K562 (cell line): ENCODE measurements around the gene PEAR1. TPM values are rescaled to one million over a fixed set of nuclear protein-coding genes. Genes with fewer than 3 reads are reported as not detected.

Experiments used
- ATAC-seq: fragments of 200-7000 bp; cut with Tn5 transposase; 3 replicates; pipeline ENCODE4 v1.9.1; 2020; ENCODE audit warnings: moderate library complexity
- BruUV-seq: library from RNA; stranded (reverse); fragments of 400-500 nt; replicated peaks from 2 replicates; lab custom pipeline; 2021; lab: Mats Ljungman, UMichigan
- CTCF ChIA-PET: fragments of 300-600 bp; formaldehyde crosslinking; extraction: SDS; loops from one replicate; lab custom pipeline; 2021; ENCODE audit warnings: low intra/inter-chr PET ratio; lab: Yijun Ruan, JAX
- POLR2A ChIA-PET: fragments of 300-600, 350-650 bp; sonication (Branson Sonifier 250); formaldehyde crosslinking; extraction: SDS; loops from one replicate; lab custom pipeline; 2021; ENCODE audit warnings: antibody characterized with exemption, inconsistent platforms; lab: Yijun Ruan, JAX
- DNase-seq, 4 experiments: peaks; one replicate each; pipeline versions ENCODE4 v3.0.0 to v3.0.0-alpha.2; 2011 to 2018; ENCODE audit warnings: low spot score in 3 of 4, mixed read lengths in 3 of 4; ENCODE audit errors: extremely low read depth in 1 of 4
- FAIRE-seq: peaks from 2 replicates; lab custom pipeline; 2011; peaks lifted over from hg19 to GRCh38; lab: Jason Lieb, UNC
- H2AFZ ChIP-seq: 2 replicates; pipeline ENCODE4 v1.6.0; 2011; ENCODE audit warnings: low read depth, low read length, control low read depth, inconsistent platforms
- H3K27ac ChIP-seq: fragments of 200-600 bp; 3 replicates; pipeline ENCODE4 v1.8.0; 2011; ENCODE audit warnings: low read depth, mild to moderate bottlenecking, control low read depth, inconsistent platforms, low read length, moderate library complexity, mixed read lengths; ENCODE audit errors: extremely low read depth
- H3K27me3 ChIP-seq, 2 experiments: fragments of 300-600 bp in 1 of 2; 2 replicates in 1 of 2; 3 replicates in 1 of 2; pipeline versions ENCODE4 v1.6.0 to v1.8.0; 2011; ENCODE audit warnings: inconsistent platforms in 2 of 2, low read length in 2 of 2, mild to moderate bottlenecking in 1 of 2, mixed read lengths in 1 of 2, moderate library complexity in 1 of 2; ENCODE audit not compliant: control insufficient read depth in 2 of 2, insufficient read depth in 2 of 2
- H3K36me3 ChIP-seq: fragments of 300-600 bp; 3 replicates; pipeline ENCODE4 v1.8.0; 2011; ENCODE audit warnings: mild to moderate bottlenecking, low read length, inconsistent platforms; ENCODE audit not compliant: control insufficient read depth, insufficient read depth
- H3K4me1 ChIP-seq, 2 experiments: fragments of 200-600 bp in 1 of 2; replicated peaks in 1 of 2; 2 replicates in 1 of 2; 3 replicates in 1 of 2; pipeline versions ENCODE4 v1.5.1 to v1.8.0; 2011; ENCODE audit warnings: inconsistent platforms in 2 of 2, low read length in 2 of 2, mild to moderate bottlenecking in 1 of 2, mixed read lengths in 1 of 2, moderate library complexity in 1 of 2; ENCODE audit not compliant: control insufficient read depth in 2 of 2, insufficient read depth in 2 of 2
- H3K4me2 ChIP-seq: 2 replicates; pipeline ENCODE4 v1.6.1; 2011; ENCODE audit warnings: low read length, control low read depth, inconsistent platforms, mixed read lengths; ENCODE audit not compliant: insufficient read depth
- H3K4me3 ChIP-seq: fragments of 200-600 bp; sonication (generic), shearing (Covaris generic); 2 replicates; pipeline ENCODE4 v1.5.1; 2016; ENCODE audit warnings: control low read depth, inconsistent platforms
- H3K79me2 ChIP-seq: fragments of 200-600 bp; 3 replicates; pipeline ENCODE4 v1.8.0; 2011; ENCODE audit warnings: low read length, inconsistent platforms; ENCODE audit not compliant: control insufficient read depth, insufficient read depth
- H3K9ac ChIP-seq, 2 experiments: 2 replicates each; pipeline versions ENCODE4 v1.6.0 to v1.6.1; 2011; ENCODE audit warnings: low read depth in 2 of 2, low read length in 2 of 2, control low read depth in 1 of 2, inconsistent platforms in 1 of 2, mild to moderate bottlenecking in 1 of 2, mixed read lengths in 1 of 2; ENCODE audit not compliant: insufficient read depth in 1 of 2
- H3K9me1 ChIP-seq: one replicate; pipeline ENCODE4 v1.6.0; 2011; ENCODE audit warnings: inconsistent platforms, mild to moderate bottlenecking, low read length, moderate library complexity; ENCODE audit not compliant: control insufficient read depth, insufficient read depth
- H3K9me3 ChIP-seq: replicated peaks from 2 replicates; pipeline ENCODE4 v1.5.1; 2011; ENCODE audit warnings: low read depth, low read length, inconsistent platforms; ENCODE audit not compliant: control insufficient read depth, insufficient read depth
- H4K20me1 ChIP-seq: replicated peaks from 2 replicates; pipeline ENCODE4 v1.6.1; 2011; ENCODE audit warnings: low read length, inconsistent platforms, mixed read lengths; ENCODE audit not compliant: control insufficient read depth, insufficient read depth
- ETV1 ChIP-seq: fragments of 450-650 bp; conservative IDR thresholded peaks from 2 replicates; pipeline ENCODE4 v1.6.1; 2016; ENCODE audit warnings: missing genetic modification characterization, control low read depth, low read depth, missing compliant biosample characterization
- ETV6 ChIP-seq, 3 experiments: fragments of 150-350 bp in 1 of 3; sonication (generic) in 1 of 3; formaldehyde crosslinking in 1 of 3; IDR thresholded peaks; 2 replicates each; pipeline versions ENCODE4 v1.6.1 to v1.8.0; 2014 to 2022; ENCODE audit warnings: borderline replicate concordance in 2 of 3, low read depth in 2 of 3, antibody characterized with exemption in 1 of 3, low read length in 1 of 3, mild to moderate bottlenecking in 1 of 3, missing genetic modification reagents in 1 of 3
- FOXA3 ChIP-seq, 2 experiments: fragments of 450-650 bp in 1 of 2; sonication (generic) in 1 of 2; formaldehyde crosslinking; IDR thresholded peaks in 1 of 2; conservative IDR thresholded peaks in 1 of 2; 2 replicates each; pipeline versions ENCODE4 v1.4.0 to v1.8.0; 2020 to 2022; ENCODE audit warnings: mild to moderate bottlenecking in 2 of 2, missing genetic modification reagents in 1 of 2
- GABPA ChIP-seq: fragments of 200-800 bp; sonication (Bioruptor generic); conservative IDR thresholded peaks from 2 replicates; pipeline ENCODE4 v1.6.1; 2016; ENCODE audit warnings: low read depth, missing genetic modification characterization, missing compliant biosample characterization
- NFRKB ChIP-seq: fragments of 450-650 bp; IDR thresholded peaks from 2 replicates; pipeline ENCODE4 v1.6.1; 2016; ENCODE audit warnings: low read depth
- SAFB2 ChIP-seq: fragments of 200-400 bp; formaldehyde crosslinking; IDR thresholded peaks from 2 replicates; pipeline ENCODE4 v1.6.1; 2018; ENCODE audit warnings: borderline replicate concordance, low read length, low read depth, moderate library complexity; ENCODE audit not compliant: severe bottlenecking
- TSC22D4 ChIP-seq: fragments of 450-650 bp; IDR thresholded peaks from 2 replicates; pipeline ENCODE4 v1.6.1; 2016; ENCODE audit warnings: missing genetic modification characterization, missing biosample characterization, control low read depth
- ZNF3 ChIP-seq: fragments of 250-450 bp; sonication (Bioruptor Pico); IDR thresholded peaks from 2 replicates; pipeline ENCODE4 v1.5.0; 2021; ENCODE audit warnings: mild to moderate bottlenecking, moderate library complexity
- ZSCAN29 ChIP-seq: fragments of 450-650 bp; IDR thresholded peaks from 2 replicates; pipeline ENCODE4 v1.6.1; 2017
- WGBS: fragments of 100-300 bp; shearing (Covaris generic); methylation state at CpG from one replicate; pipeline ENCODE4 v1.1.6; 2016; ENCODE audit warnings: low coverage, mixed read lengths; ENCODE audit not compliant: insufficient coverage; ENCODE audit errors: missing lambda C conversion rate; 5-methylcytosine and 5-hydroxymethylcytosine counted together
- in situ Hi-C: fragments of 300-500 bp; cut with MboI; formaldehyde crosslinking; loops from 4 replicates; pipeline ENCODE4 v1.15.0; 2018; ENCODE audit warnings: inconsistent platforms, mixed read lengths
- intact Hi-C: fragments of 100-400 bp; cut with micrococcal nuclease; formaldehyde crosslinking; loops from 2 replicates; pipeline ENCODE4 v1.14.2; 2022
- polyA plus RNA-seq, 8 experiments: library from polyadenylated mRNA; depleted of rRNA in 4 of 8; stranded (reverse) in 5 of 8; unstranded in 3 of 8; fragments of >200 nt; fragmentation: Nextera tagmentation in 2 of 8; fragmentation: Illumina TruSeq in 1 of 8; extraction: Ambion mirVana in 2 of 8; extraction: Trizol in 1 of 8; gene quantifications; 2 replicates each; pipeline versions ENCODE4 v1.2.1 to v1.2.3, GENCODE V29; 2011 to 2014; ENCODE audit warnings: inconsistent platforms in 1 of 8, missing spikeins in 1 of 8
- total RNA-seq, 7 experiments: library from RNA; depleted of rRNA in 6 of 7; stranded (reverse); fragments of >200 nt in 6 of 7; fragmentation: Illumina TruSeq in 2 of 7; extraction: Trizol in 2 of 7; gene quantifications; 2 replicates each; pipeline versions ENCODE4 v1.2.1 to v1.2.3, GENCODE V29; 2011 to 2021; ENCODE audit warnings: low replicate concordance in 1 of 7
- TF ChIP-seq, protein P1 (sequence below): fragments of 450-650 bp; formaldehyde crosslinking; IDR thresholded peaks from 2 replicates; pipeline ENCODE4 v1.4.0; 2020; ENCODE audit warnings: mild to moderate bottlenecking, moderate library complexity
- TF ChIP-seq, protein P2 (sequence below): sonication (generic); formaldehyde crosslinking; IDR thresholded peaks from 2 replicates; pipeline ENCODE4 v1.8.0; 2022; ENCODE audit warnings: mild to moderate bottlenecking, missing genetic modification reagents

The PEAR1 gene
- total and polyA plus RNA-seq, 9 of the 15 experiments (the other 6 are each of a cell fraction or from before 2014, with no cell fraction given), result 0.87 to 13.9 (median 6.1) TPM

- FAIRE-seq (no peak), ATAC-seq (no peak), DNase-seq (no peak)
- H4K20me1 ChIP-seq, result no peaks in the 10 kb centered on the region; the same call in 1 of the 2 replicates
- H3K4me1 ChIP-seq, result no peaks in the 10 kb centered on the region; a peak in 1 of 5 replicates
- H3K36me3 ChIP-seq, result peaks cover 4% of the 10 kb centered on the region; the same call in 1 of the 3 replicates
- no peaks in the 10 kb centered on the region for H3K27me3 ChIP-seq
- 55% methylated on average over 6 of the region's 6 CpGs for WGBS
- H3K9me1 ChIP-seq, result no peaks in the 10 kb centered on the region
- CTCF ChIA-PET, result no interaction called here
- H3K4me3 ChIP-seq, result no peak overlapping the region
- H3K79me2 ChIP-seq, result no peaks in the 10 kb centered on the region
- TF ChIP-seq, protein P1, sequence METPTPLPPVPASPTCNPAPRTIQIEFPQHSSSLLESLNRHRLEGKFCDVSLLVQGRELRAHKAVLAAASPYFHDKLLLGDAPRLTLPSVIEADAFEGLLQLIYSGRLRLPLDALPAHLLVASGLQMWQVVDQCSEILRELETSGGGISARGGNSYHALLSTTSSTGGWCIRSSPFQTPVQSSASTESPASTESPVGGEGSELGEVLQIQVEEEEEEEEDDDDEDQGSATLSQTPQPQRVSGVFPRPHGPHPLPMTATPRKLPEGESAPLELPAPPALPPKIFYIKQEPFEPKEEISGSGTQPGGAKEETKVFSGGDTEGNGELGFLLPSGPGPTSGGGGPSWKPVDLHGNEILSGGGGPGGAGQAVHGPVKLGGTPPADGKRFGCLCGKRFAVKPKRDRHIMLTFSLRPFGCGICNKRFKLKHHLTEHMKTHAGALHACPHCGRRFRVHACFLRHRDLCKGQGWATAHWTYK (CRISPR knock-in tag), result no peak
- TF ChIP-seq, protein P2, sequence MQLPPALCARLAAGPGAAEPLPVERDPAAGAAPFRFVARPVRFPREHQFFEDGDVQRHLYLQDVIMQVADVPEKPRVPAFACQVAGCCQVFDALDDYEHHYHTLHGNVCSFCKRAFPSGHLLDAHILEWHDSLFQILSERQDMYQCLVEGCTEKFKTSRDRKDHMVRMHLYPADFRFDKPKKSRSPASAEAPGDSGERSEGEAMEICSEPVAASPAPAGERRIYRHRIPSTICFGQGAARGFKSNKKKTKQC (CRISPR knock-in tag), result no peak
- TF ChIP-seq ETV1, result no peak
- TF ChIP-seq ETV6 (IDR thresholded peaks at IDR 0.05; ENCODE audit: borderline replicate concordance in 1 of 2, low read depth in 2 of 2, low read length in 1 of 2), result no peak
- TF ChIP-seq ETV6 (CRISPR knock-in tag; IDR thresholded peaks at IDR 0.05; ENCODE audit: borderline replicate concordance), result no peak
- no peak for TF ChIP-seq TSC22D4 (tag)
- TF ChIP-seq GABPA, result no peak
- no peak for TF ChIP-seq SAFB2
- TF ChIP-seq ZNF3 (CRISPR knock-in tag), result no peak
- no peak for TF ChIP-seq NFRKB
- TF ChIP-seq ZSCAN29, result no peak
- no peak for TF ChIP-seq FOXA3 (CRISPR knock-in tag; conservative IDR thresholded peaks at IDR 0.05 in 1 of 2, IDR thresholded peaks at IDR 0.05 in 1 of 2)
- in situ Hi-C loops, result no loop called here
- H3K27ac ChIP-seq, result no peak overlapping the region
- no peak overlapping the region for H3K9ac ChIP-seq
- H3K4me2 ChIP-seq, result no peak overlapping the region
- H2AFZ ChIP-seq, result no peak overlapping the region
- no peaks in the 10 kb centered on the region for H3K9me3 ChIP-seq
- TSS peak; percentile 34 for BruUV-seq
- POLR2A ChIA-PET, result no interaction called here
- intact Hi-C loops, result no loop called here
Observed at GRCh38 chr1:156933136-156933535, 39.6 kb downstream of the PEAR1 start.
